Posterior cingulate gyrus (tissue), 11 donors: Measurements from ENCODE around the gene ETDB.
"Not testable (repeated sequence)": the region's sequence is repeated elsewhere in the genome, so short reads cannot be mapped to it uniquely, and the experiment has no call there.

ENCODE experiments used
- DNase-seq, 10 donors: peaks; one replicate each; pipeline versions ENCODE4 v3.0.0 to v3.0.0-alpha.2; 2020 to 2021; ENCODE audit warnings: mixed read lengths in 3 of 10
- intact Hi-C: fragments of 100-400 bp; cut with DNase I; formaldehyde crosslinking; loops from one replicate; pipeline ENCODE4 v1.15.1; 2023

Gene ETDB

DNA sequence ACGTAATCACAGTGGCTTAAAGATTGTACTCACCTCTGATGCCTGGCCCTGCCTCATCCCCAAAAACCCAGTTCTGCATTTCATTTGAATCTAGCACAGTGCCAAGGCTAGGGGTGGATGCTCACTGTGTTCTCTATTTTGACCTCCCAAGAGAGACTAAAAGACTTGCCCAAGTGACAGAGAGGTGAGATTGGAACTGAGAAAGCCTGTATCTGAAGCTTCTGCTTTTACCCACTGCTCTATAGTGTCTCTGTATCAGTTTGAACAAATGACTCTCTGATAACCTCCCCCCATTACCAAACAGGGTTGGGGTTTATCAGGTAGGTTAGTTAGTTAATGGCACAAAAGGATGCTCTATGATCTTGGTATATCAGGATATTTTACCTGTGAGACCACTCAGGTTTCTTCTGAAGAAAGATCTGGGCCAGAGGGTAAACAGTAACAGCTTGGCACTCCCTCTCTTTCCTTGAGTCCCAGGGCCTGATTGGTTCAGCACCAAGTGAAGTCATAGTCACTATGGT is at the start of gene ETDB:
Gene ETDB, minus strand, starts transcription at position 471 of the 521 bp plus-strand sequence. CDS start 1,265 bp downstream, outside the sequence.
- intact Hi-C loops, DNase-seq: not testable (repeated sequence)

DNA sequence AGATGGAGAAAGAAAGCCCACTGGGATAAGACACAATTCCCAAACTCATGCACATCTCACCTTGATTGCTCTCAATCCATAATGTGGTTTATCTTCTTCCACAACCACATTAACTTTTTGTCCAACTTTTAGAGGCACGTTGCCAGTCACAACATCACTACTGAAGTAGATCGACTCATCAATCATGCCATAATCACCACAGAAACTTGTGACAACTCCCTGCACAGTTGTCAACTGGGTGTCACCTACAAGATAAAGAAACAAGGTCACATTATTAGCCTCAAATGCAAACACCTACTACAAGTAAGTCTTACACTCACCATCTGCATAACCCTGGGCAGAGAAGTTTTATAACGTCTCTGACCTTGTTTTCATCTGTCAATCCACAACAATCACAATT is 49.2 kb upstream of the ETDB start:
- DNase-seq, intact Hi-C loops: not testable (repeated sequence)

DNA sequence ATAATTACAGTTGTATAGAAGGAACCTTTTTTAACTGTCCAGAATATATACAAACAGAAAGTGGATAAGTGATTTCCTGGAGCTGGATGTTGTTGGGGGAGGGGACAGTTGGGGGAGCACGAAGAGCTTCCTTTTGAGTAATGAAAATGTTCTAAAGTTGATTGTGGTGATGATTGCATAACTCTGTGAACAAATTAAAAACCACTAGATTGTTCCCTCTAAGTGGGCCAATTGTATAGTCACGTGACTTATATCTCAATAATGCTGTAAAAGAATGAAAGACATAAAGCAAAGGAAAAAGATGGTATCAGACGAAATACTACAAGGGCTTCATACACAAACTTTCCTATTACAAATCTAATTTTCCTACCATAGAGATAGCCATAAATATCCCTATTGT is 48.2 kb upstream of the ETDB start:
- no peak for DNase-seq
- intact Hi-C loops = no loop called here

DNA sequence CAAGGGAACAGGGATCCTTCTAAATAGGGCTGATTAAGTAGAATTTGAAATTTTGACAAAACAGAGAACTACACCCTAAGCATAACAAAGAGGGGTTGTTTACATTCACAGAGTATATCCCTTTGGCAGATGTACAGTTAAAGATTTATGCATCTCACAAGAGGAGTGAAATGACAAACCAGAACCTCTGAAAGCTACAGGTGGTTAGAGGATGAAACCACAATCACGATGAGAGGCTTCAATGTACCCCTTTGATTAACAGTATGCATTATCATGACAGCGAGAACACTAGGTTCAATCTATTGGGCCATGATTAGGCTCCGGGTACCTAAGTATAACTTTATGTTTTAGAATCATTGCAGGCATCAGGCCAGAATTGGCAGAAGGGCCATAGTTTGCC is 34.4 kb upstream of the ETDB start:
- intact Hi-C loops, DNase-seq: not testable (repeated sequence)

DNA sequence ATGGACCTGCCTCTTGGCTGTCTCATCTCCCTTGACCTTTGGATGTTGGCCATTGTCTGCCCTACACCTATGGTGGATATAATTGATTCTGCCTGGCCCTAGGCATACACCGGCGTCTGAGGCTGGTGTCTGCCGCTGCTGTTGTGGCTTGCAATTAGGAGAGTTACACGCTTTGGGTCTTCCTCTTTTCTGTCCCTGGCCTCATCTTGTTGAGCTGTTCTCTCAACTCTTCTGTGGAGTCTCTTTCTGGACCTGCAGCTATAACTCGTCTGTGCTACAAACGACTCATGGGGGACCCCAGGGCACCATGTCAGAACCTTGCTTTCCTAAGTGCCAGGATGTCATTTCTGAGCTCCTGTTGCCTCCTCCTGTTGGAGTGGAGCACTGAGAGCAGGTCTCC is 5.8 kb upstream of the ETDB start:
- DNase-seq, intact Hi-C loops: not testable (repeated sequence)

DNA sequence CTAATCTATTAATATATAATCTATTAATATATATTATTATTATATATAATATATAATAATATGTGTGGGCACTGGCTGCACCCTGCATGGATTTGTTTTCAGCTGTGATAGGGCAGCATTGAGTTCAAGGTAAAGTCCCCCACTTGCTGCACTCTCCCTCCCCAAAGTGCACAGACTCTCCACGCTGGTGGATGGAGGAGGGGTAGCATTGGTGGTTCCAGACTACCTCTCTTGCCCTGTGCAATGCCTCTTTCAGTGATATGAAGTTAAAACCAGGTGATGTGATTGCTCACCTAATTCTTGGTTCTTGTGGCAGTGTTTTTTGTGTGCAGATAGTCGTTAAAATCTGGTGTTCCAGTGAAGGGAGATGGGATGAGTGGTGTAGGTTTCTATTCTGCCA is 4.3 kb downstream of the ETDB start:
- intact Hi-C loops, DNase-seq: not testable (repeated sequence)

DNA sequence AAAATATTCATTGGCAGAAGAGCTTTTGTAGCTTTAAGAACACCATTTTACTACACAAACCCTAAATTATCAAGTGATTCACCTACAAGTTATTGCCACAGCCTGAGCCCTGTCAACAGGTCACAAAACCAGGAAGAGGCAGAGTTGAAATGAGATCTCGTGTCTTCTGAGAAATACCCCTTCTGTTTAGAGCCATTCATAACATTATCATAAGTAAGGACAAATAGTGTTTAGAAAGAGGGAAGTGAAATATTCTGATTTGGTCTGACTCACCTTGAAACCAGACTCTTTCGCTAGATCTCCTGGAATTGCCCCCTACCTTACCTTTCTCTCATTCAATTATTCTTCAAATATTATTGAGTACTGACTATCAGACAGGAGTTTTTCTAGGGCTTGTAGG is 5.9 kb downstream of the ETDB start:
- intact Hi-C loops = no loop called here
- DNase-seq = no peak

DNA sequence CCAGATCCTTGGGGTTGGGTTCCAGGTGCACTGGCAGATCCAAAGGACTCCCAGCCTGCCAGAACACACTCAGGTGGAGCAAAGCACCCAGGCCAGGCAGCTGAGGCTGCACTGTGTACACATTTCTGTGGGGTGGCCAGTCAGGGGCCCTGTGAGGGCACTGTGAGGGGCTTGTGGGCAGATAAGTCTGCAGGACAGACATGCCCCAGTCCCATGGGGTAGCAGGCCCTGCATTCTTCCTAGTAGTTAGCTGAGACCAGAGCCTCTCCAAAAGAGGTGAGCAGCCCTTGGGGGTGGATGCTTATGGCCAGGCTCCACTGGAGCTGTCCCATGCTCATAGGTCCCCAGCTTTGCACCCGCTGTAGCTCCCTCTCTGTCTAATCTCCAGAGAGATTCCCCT is 7.6 kb downstream of the ETDB start:
- peak in 2 of 10 donors; percentile 43 to 65 for DNase-seq
- intact Hi-C loops = no loop called here

DNA sequence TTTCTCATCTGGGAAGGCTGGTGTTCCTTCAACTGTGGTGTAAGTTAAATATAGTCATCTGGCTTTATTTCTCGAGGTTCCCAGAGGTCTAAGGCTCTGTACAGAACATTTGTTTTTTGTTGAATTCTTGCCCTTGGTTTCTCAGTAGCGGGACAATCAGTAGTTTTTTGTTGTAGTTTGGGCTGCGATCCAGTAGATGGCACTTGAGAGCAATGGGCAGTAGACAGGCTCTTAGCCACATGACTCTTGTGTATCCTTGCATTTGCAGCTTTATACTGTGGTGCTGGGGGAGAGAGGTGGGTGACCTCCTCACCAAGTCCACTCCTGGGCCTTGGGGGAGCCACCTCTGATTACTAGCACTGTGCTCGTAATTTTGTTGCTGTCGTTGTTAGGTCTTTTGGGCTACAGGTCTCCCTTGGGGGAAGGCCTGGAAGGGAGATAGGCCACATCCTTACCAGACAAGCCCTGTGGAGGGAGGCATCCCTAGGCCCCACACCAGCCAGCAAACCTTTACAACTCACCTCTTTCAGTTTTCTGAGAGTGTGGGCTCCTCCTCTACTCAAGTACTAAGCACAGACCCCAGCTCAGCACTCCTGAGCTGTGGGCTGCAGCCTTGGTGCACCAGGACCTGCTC is 8.1 kb downstream of the ETDB start:
- intact Hi-C loops = no loop called here
- no peak for DNase-seq

DNA sequence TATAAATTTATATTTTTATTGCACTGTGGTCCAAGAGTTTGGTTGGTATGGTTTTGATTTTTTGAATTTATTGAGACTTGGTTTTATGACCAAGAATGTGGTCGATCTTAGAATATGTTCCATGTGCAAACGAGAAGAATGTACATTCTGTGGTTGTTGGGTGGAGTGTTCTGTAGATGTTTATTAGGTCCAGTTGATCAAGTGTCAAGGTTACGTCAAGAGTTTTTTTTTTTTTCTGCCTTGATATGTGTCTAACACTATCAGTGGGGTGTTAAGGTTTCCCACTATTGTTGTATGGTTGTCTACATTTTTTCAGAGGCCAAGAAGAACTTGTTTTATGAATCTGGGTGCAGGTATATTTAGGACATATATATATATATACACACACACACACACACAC is 10.8 kb downstream of the ETDB start:
- intact Hi-C loops = no loop called here
- DNase-seq = no peak

DNA sequence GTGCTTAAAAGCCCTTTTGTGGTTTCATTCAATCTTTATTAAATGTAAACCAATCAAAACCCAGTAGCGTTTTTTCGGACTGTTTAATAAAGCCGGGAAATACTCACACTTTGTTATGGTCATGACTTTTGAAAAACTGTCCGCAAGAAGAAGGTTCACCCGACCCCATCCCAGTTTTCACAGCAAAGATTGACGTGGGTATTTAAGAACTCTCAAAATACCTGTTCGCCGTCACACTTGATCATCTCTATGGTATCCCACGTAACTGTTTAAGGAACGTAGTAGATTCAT is 20.9 kb downstream of the ETDB start:
- DNase-seq = no peak
- intact Hi-C loops = no loop called here

DNA sequence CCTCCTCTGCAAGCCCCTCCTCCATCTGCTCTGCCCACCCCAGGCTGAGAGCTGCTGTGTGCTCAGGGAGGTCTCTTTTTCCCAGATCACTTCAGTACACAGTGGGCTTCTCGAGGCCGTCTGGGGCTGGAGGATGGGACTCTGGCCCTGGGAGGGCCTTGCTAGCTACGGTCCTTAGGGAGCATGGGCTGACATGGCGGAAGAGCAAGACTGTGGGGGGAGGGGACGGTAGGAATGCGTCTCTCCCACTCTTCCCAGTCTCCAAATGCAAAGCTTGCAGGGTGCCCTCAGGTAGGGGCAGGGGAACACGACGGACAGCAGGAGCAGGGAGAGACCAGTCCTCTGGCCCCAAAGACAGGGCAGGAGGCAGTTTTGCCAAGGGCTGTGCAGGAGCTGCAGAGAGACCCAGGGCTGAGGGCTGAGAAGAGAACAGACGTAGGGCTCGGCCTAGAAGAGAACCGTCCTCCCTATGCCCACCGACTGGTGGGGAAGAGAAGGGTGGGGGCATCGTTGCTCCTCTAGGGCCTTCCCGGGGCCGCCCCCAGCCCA is 23.1 kb downstream of the ETDB start:
- intact Hi-C loops = not testable (repeated sequence)
- DNase-seq = peak in 1 of 10 donors; percentile 59

DNA sequence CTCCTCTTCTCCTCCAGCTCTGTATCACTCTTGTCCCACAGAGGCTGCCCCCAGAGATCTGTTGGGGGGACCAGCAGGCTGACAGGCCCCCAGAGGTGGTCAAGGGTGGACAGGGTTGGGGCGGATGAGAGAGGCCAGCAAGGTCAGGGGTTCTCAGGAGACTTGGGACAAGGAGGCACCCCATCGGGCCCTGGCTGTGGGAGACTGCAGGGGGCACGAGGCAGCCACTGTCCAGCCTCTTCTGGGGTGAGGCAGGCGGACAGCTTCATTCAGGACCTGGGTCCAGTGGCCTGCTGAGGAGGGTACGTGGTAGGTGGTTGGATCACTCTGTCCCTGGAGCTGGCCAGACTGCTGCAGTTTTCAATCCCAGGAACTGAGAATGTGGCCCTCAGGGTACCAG is 24.6 kb downstream of the ETDB start:
- peak in 2 of 10 donors; percentile 70 to 78 for DNase-seq
- intact Hi-C loops = no loop called here

DNA sequence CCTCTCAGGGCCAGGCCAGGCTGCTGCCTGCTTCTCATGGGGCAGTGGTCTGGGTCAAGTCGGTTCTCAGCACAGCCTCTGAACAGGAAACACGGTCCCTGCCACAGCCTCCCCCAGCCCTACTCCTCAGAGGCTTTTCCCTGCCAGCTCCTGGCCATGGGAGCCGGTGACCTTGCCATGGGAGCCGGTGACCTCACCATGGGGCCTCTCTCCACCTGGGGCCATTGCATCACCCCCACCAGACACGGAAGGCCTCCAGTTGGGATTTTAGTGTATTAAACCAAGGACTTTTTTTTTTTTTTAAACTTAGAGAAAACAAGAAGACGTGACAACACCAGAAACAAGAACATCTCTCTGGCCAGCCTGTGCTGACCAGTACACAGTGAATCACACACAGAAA is 25.6 kb downstream of the ETDB start:
- intact Hi-C loops = no loop called here
- DNase-seq = peak in 1 of 10 donors; percentile 67

DNA sequence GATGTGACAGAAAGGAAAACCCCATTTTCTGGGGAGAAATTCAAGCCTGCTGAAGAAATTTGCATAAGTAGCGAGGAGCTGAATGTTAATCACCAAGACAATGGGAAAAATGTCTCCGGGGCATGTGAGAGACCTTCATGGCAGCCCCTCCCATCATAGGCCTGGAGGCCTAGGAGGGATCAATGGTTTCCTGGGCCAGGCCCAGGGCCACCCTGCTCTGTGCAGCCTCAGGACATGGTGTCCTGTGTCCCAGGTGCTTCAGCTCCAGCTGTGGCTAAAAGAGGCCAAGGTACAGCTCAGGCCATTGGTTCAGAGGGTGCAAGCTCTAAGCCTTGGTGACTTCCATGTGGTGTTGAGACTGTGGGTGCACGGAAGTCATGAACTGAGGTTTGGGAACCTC is 31.2 kb downstream of the ETDB start:
- intact Hi-C loops = no loop called here
- DNase-seq = peak in 1 of 10 donors; percentile 15

DNA sequence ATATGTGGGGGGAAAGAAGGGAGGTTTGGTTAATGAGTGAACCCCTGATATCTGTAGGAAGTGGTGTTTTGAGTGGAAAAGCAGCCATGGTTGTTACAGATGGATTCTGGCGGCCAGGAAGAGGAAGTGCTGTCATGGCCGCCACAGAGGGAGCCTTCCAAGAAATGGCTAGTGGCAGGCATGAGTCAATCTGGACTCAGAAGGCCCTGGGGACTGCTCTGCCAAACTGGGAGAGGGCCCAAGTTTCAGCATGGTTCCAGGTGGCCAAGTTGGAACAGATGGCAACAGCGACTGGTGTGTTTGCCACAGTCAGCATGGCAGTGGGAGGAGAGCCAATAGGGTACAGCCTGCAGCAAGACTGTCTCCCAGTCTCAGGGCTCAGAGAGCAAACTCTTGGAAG is 32.5 kb downstream of the ETDB start:
- intact Hi-C loops = no loop called here

DNA sequence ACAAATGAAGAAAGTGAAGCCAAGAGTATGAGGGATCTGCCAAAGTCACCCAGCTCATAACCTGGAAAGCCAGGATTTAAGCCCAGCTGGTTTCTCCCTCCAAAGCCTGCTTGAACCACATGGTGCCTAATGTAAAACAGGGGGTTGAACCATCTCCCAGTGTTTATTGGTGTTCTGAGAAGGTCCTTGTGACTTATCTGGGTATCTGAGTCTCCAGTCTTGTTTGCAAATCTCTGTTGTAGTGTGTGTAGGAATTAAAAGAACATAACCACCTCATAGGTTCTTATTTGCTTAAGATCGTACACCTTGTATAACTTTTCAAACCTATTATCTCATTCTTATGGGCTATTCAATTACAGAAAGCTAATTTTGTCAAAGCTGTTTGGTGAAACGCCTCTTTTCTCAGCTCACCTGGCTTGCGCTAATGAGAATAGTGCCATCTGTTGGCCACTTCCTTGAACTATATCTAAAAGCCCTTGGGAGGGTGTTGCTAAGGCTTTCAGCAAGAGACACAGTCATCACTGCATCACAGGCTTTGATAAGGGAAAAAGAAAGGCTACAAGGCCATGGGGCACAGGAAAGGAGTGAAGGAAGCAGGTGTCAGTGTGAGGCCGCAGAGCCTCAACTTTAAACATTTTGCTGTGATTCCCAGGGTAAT is 34.0 kb downstream of the ETDB start:
- peak in 2 of 10 donors; percentile 24 to 72 for DNase-seq
- intact Hi-C loops = no loop called here

More for the DNA sequence above, 32.5 kb downstream of the ETDB start:
- DNase-seq = peak in 2 of 10 donors; percentile 79 to 85

DNA sequence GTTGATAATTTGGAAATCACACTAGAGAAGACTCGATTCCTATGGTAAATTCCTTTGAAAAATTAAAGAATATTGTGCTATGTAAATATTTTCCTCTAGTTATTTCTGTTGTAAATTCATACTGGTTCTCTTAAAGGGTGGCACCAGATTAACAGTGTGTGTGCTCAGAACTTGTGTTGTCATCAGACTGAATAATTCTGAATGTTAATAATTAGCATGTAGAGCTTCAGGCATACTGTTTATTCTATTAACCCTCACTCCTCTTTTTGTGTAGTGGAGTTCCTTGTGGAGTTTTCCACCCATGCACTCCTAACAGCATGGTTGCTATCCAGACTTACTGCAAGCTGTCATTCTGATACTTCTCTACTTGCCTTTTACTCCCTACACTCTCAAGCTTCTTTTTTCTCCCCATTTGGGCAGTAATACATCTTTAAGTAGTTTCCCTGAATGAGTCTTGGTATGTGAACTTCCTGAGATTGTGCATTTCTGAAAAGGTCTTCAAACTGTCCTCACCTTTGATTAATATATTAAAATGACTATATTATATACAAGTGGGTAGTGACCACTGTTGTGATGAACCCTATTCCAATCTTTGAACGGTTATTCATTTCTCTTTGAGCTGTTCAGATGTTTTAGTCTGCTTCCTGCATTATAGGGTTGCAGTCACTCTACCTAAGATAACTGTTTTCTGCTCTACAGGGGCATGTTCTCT is 38.5 kb downstream of the ETDB start:
- intact Hi-C loops = no loop called here
- no peak for DNase-seq
